ENCODE data around the gene NHEJ1.

GRCh38 chr2:219041252-219041651, 119.4 kb downstream of the NHEJ1 start, which contains the start of gene CFAP65:
- TF ChIP-seq JUND (IDR thresholded peaks at IDR 0.05): no peak
- no peak for TF ChIP-seq RAD21 (IDR thresholded peaks at IDR 0.05)
- TF ChIP-seq CTCF (IDR thresholded peaks at IDR 0.05; ENCODE audit: low read depth, low read length, missing input control): no peak
- TF ChIP-seq REST (IDR thresholded peaks at IDR 0.05): no peak
- no peak for TF ChIP-seq GABPA (IDR thresholded peaks at IDR 0.05 in 1 of 2, conservative IDR thresholded peaks at IDR 0.05 in 1 of 2)
- TF ChIP-seq TAF1 (conservative IDR thresholded peaks at IDR 0.05): no peak
- TF ChIP-seq YY1 (IDR thresholded peaks at IDR 0.05): no peak
- TF ChIP-seq MAX (IDR thresholded peaks at IDR 0.05): no peak
